GM12878 (cell line): ENCODE results near the gene C2. TPM values are rescaled to one million over a fixed set of nuclear protein-coding genes. Genes with fewer than 3 reads are reported as not detected.

Source experiments
- ATAC-seq: fragments of 200-7000 bp; cut with Tn5 transposase; 3 replicates; pipeline ENCODE4 v1.9.1; 2020; ENCODE audit warnings: mild to moderate bottlenecking, moderate library complexity
- BruUV-seq: library from RNA; stranded (reverse); fragments of 400-500 nt; replicated peaks from 2 replicates; lab custom pipeline; 2021; lab: Mats Ljungman, UMichigan
- CTCF ChIA-PET: fragments of 300-600 bp; sonication (Branson Sonifier 250); formaldehyde crosslinking; extraction: SDS; loops from one replicate; lab custom pipeline; 2021; ENCODE audit warnings: inconsistent platforms; lab: Yijun Ruan, JAX
- POLR2A ChIA-PET: fragments of 350-600 bp; formaldehyde crosslinking; extraction: SDS; loops from one replicate; lab custom pipeline; 2021; ENCODE audit warnings: inconsistent platforms; lab: Charles Lee
- RAD21 ChIA-PET: fragments of 300-600 bp; sonication (Branson Sonifier 250); formaldehyde crosslinking; loops from one replicate; lab custom pipeline; 2023; ENCODE audit warnings: antibody characterized with exemption; ENCODE audit not compliant: unreplicated experiment; lab: Charles Lee
- SMC1A ChIA-PET: fragments of 300-600 bp; sonication (Branson Sonifier 250); formaldehyde crosslinking; loops from one replicate; lab custom pipeline; 2023; ENCODE audit not compliant: unreplicated experiment, uncharacterized antibody; lab: Charles Lee
- DNase-seq: peaks from one replicate; pipeline ENCODE4 v3.0.0-alpha.2; 2011; ENCODE audit warnings: low read depth, low spot score
- FAIRE-seq: peaks from 3 replicates; lab custom pipeline; 2011; peaks lifted over from hg19 to GRCh38; lab: Jason Lieb, UNC
- H2AFZ ChIP-seq: 2 replicates; pipeline ENCODE4 v1.6.0; 2011; ENCODE audit warnings: low read depth, low read length, control low read depth; ENCODE audit not compliant: control insufficient read depth
- H3K27ac ChIP-seq: 2 replicates; pipeline ENCODE4 v1.5.1; 2011; ENCODE audit warnings: control low read depth; ENCODE audit not compliant: control insufficient read depth, insufficient read depth
- H3K27me3 ChIP-seq, 2 experiments: replicated peaks in 1 of 2; 2 replicates each; pipeline versions ENCODE4 v1.6.0 to v1.6.1; 2011; ENCODE audit warnings: low read length in 1 of 2; ENCODE audit not compliant: control insufficient read depth in 2 of 2, insufficient read depth in 2 of 2
- H3K36me3 ChIP-seq, 2 experiments: 2 replicates each; pipeline ENCODE4 v1.5.1; 2011; ENCODE audit warnings: low read length in 1 of 2; ENCODE audit not compliant: control insufficient read depth in 2 of 2, insufficient read depth in 2 of 2
- H3K4me1 ChIP-seq: 2 replicates; pipeline ENCODE4 v1.6.1; 2011; ENCODE audit warnings: mild to moderate bottlenecking, low read length, moderate library complexity, mixed read lengths; ENCODE audit not compliant: control insufficient read depth, insufficient read depth
- H3K4me2 ChIP-seq: 2 replicates; pipeline ENCODE4 v1.6.0; 2011; ENCODE audit warnings: control low read depth; ENCODE audit not compliant: control insufficient read depth, insufficient read depth
- H3K4me3 ChIP-seq: fragments of 200-600 bp; sonication (generic); 2 replicates; pipeline ENCODE4 v1.5.1; 2016
- H3K79me2 ChIP-seq: 2 replicates; pipeline ENCODE4 v1.6.0; 2011; ENCODE audit warnings: low read length; ENCODE audit not compliant: control insufficient read depth, insufficient read depth
- H3K9ac ChIP-seq: 2 replicates; pipeline ENCODE4 v1.8.0; 2011; ENCODE audit warnings: low read length, control low read depth, mixed read lengths; ENCODE audit not compliant: control insufficient read depth, insufficient read depth
- H3K9me3 ChIP-seq: replicated peaks from 3 replicates; pipeline ENCODE4 v1.5.1; 2011; ENCODE audit warnings: mild to moderate bottlenecking, low read length; ENCODE audit not compliant: control insufficient read depth, insufficient read depth
- H4K20me1 ChIP-seq: 2 replicates; pipeline ENCODE4 v1.6.0; 2011; ENCODE audit not compliant: control insufficient read depth, insufficient read depth
- BCL3 ChIP-seq: IDR thresholded peaks from 2 replicates; pipeline ENCODE4 v1.6.1; 2011; ENCODE audit warnings: borderline replicate concordance, low read depth, mild to moderate bottlenecking, moderate library complexity, low read length; ENCODE audit not compliant: insufficient read depth, poor library complexity, severe bottlenecking
- BHLHE40 ChIP-seq, 2 experiments: fragments of 450-650 bp in 1 of 2; IDR thresholded peaks; 2 replicates each; pipeline ENCODE4 v1.6.1; 2011 to 2017; ENCODE audit warnings: low read depth in 2 of 2, borderline replicate concordance in 1 of 2, improper control_type of control experiment in 1 of 2, low read length in 1 of 2, mild to moderate bottlenecking in 1 of 2
- ELK1 ChIP-seq: IDR thresholded peaks from 2 replicates; pipeline ENCODE4 v1.6.1; 2012; ENCODE audit warnings: low read depth, low read length, improper control_type of control experiment
- ETV6 ChIP-seq, 2 experiments: fragments of 450-650 bp in 1 of 2; IDR thresholded peaks in 1 of 2; conservative IDR thresholded peaks in 1 of 2; 2 replicates each; pipeline ENCODE4 v1.6.1; 2014; ENCODE audit warnings: antibody characterized with exemption in 1 of 2, borderline replicate concordance in 1 of 2, low read depth in 1 of 2, mild to moderate bottlenecking in 1 of 2, moderate library complexity in 1 of 2
- IRF4 ChIP-seq: IDR thresholded peaks from 2 replicates; pipeline ENCODE4 v1.6.1; 2011; ENCODE audit warnings: low read depth, low read length
- JUND ChIP-seq: IDR thresholded peaks from 2 replicates; pipeline ENCODE4 v1.6.1; 2012; ENCODE audit warnings: low read depth, mild to moderate bottlenecking, low read length, improper control_type of control experiment, moderate library complexity
- MLLT1 ChIP-seq: fragments of 450-650 bp; IDR thresholded peaks from 2 replicates; pipeline ENCODE4 v1.6.1; 2016; ENCODE audit warnings: mild to moderate bottlenecking
- NBN ChIP-seq: fragments of 450-650 bp; IDR thresholded peaks from 2 replicates; pipeline ENCODE4 v1.6.1; 2016
- NFYA ChIP-seq: IDR thresholded peaks from 2 replicates; pipeline ENCODE4 v1.6.1; 2011; ENCODE audit warnings: low read depth, mild to moderate bottlenecking, low read length, improper control_type of control experiment, borderline replicate concordance
- RCOR1 ChIP-seq: conservative IDR thresholded peaks from 2 replicates; pipeline ENCODE4 v1.6.1; 2012; ENCODE audit warnings: low read depth, low read length, improper control_type of control experiment
- SMC3 ChIP-seq: IDR thresholded peaks from 2 replicates; pipeline ENCODE4 v1.6.1; 2011; ENCODE audit warnings: low read length, improper control_type of control experiment, borderline replicate concordance
- USF2 ChIP-seq: IDR thresholded peaks from 2 replicates; pipeline ENCODE4 v1.6.1; 2011; ENCODE audit warnings: low read depth, low read length, improper control_type of control experiment, borderline replicate concordance
- ZSCAN29 ChIP-seq: fragments of 450-650 bp; IDR thresholded peaks from 2 replicates; pipeline ENCODE4 v1.6.1; 2017; ENCODE audit warnings: mild to moderate bottlenecking, moderate library complexity
- WGBS: methylation state at CpG from one replicate; pipeline ENCODE4 v1.1.6; 2016; ENCODE audit warnings: low lambda C conversion rate; ENCODE audit not compliant: insufficient replicate concordance, insufficient coverage; ENCODE audit errors: missing lambda C conversion rate; 5-methylcytosine and 5-hydroxymethylcytosine counted together
- in situ Hi-C: fragments of 300-500 bp; cut with MboI; formaldehyde crosslinking; loops from 9 replicates; pipeline ENCODE4 v1.14.3; 2018; ENCODE audit warnings: mixed read lengths
- intact Hi-C: fragments of 100-400 bp; cut with micrococcal nuclease; formaldehyde crosslinking; loops from one replicate; pipeline ENCODE4 v1.14.2; 2022; ENCODE audit not compliant: unreplicated experiment
- polyA plus RNA-seq, 11 experiments: library from polyadenylated mRNA; depleted of rRNA in 4 of 11; unstranded in 6 of 11; stranded (reverse) in 5 of 11; fragments of >200 nt; fragmentation: Nextera tagmentation in 4 of 11; fragmentation: Illumina TruSeq in 1 of 11; extraction: Ambion mirVana in 4 of 11; extraction: Trizol in 1 of 11; gene quantifications; 1 replicate in 1 of 11; 2 replicates in 10 of 11; pipeline versions ENCODE4 v1.2.1 to v1.2.3, GENCODE V29; 2011 to 2016; ENCODE audit warnings: inconsistent platforms in 2 of 11, missing spikeins in 2 of 11, low read depth in 1 of 11
- total RNA-seq, 4 experiments: library from RNA; depleted of rRNA in 3 of 4; stranded (reverse); fragments of >200 nt in 3 of 4; fragmentation: Illumina TruSeq in 1 of 4; extraction: Trizol in 1 of 4; gene quantifications; 2 replicates each; pipeline versions ENCODE4 v1.2.1 to v1.2.3, GENCODE V29; 2013 to 2021

Gene C2
- total and polyA plus RNA-seq, 10 of the 15 experiments (the other 5 are each of a cell fraction or from before 2014, with no cell fraction given): 0.06 to 0.97 (median 0.21) TPM; not detected in 5

- Histone ChIP-seq H3K4me1 (peaks cover 30% of the 10 kb centered on the region), H4K20me1 (no peaks in the 10 kb centered on the region), H3K79me2 (no peaks in the 10 kb centered on the region), H3K27me3 (no peaks in the 10 kb centered on the region)
- no TSS peak for BruUV-seq
- SMC1A ChIA-PET: interaction anchor here (0.8 kb wide), 1 partner anchor 11 kb away, joined by 3 read pairs; no protein-coding TSS in a partner anchor
- intact Hi-C loops: no loop called here
- RAD21 ChIA-PET: no interaction called here
- no peak for TF ChIP-seq NBN
- TF ChIP-seq ZSCAN29: no peak
- no peak for TF ChIP-seq NFYA
- no peak for TF ChIP-seq JUND
- TF ChIP-seq USF2: no peak
- TF ChIP-seq ETV6 (conservative IDR thresholded peaks at IDR 0.05 in 1 of 2, IDR thresholded peaks at IDR 0.05 in 1 of 2; ENCODE audit: borderline replicate concordance in 1 of 2, low read depth in 1 of 2): no peak
- TF ChIP-seq IRF4: no peak
- TF ChIP-seq SMC3: no peak
- no peak for TF ChIP-seq BHLHE40 (IDR thresholded peaks at IDR 0.05; ENCODE audit: borderline replicate concordance in 1 of 2, low read depth in 2 of 2, low read length in 1 of 2)
- no peak for TF ChIP-seq ELK1
- TF ChIP-seq RCOR1: no peak
- TF ChIP-seq BCL3: no peak
- TF ChIP-seq MLLT1: no peak
- TF ChIP-seq, all 136 proteins: peak for 0
- Histone ChIP-seq H3K4me3 (no peak overlapping the region), H3K36me3 (no peaks in the 10 kb centered on the region), H3K9ac (no peak overlapping the region), H3K27ac (no peak overlapping the region), H2AFZ (no peak overlapping the region), H3K9me3 (no peaks in the 10 kb centered on the region), H3K4me2 (no peak overlapping the region)
- 59% methylated on average over 11 of the region's 11 CpGs for WGBS
- POLR2A ChIA-PET: interaction anchor here (0.6 to 1.0 kb wide), 4 partner anchors 11 to 306 kb away, joined by 3 to 6 read pairs (median 4); no protein-coding TSS in a partner anchor
- FAIRE-seq: no peak
- in situ Hi-C loops: no loop called here
- ATAC-seq: no peak
- no peak for DNase-seq
- CTCF ChIA-PET: interaction anchor here (0.7 to 1.2 kb wide), 3 partner anchors 8 to 23 kb away, joined by 3 to 8 read pairs (median 3); no protein-coding TSS in a partner anchor
These were observed 15.5 kb upstream of the C2 start for GRCh38 chr6:31911826-31912585.
